ENCODE data around the gene ACO2. TPM values are rescaled to one million over a fixed set of nuclear protein-coding genes. Genes with fewer than 3 reads are reported as not detected.

ACO2 gene
- total and polyA plus RNA-seq, 2 of the 8 experiments (the other 6 are each of a cell fraction or from before 2014, with no cell fraction given) = 52.8 to 75.4 TPM

DNA sequence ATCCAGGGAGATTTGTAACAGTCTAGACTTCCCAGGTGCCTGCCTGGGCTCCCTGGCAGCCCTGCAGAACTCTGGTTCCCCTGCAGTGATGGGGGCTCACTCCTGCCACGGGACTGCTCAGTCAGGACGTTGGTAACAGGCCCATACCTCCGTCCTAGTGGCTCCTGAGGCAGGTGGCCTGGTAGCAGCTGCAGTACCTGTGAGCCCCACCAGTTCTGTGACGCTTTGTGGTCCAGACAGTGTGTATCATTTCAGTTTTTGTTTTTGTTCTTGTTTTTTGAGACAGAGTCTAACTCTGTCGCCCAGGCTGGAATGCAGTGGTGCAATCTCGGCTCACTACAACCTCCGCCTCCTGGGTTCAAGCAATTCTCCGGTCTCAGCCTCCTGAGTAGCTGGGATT lies 47.5 kb downstream of the ACO2 start:
- H3K4me3 ChIP-seq (ENCODE audit: extremely low read depth in 1 of 4, insufficient read depth in 2 of 4, low read depth in 3 of 4, low read length in 4 of 4) = no peak overlapping the region
- no peaks in the 10 kb centered on the region for H3K23me2 ChIP-seq (ENCODE audit: low read depth, low read length)
- H2AFZ ChIP-seq (ENCODE audit: low read length) = no peak overlapping the region
- FAIRE-seq (no peak), DNase-seq (ENCODE audit: low read depth in 1 of 2, low spot score in 2 of 2) (no peak)
- CTCF ChIA-PET (ENCODE audit: partially characterized antibody) = interaction anchor here (1.2 to 13.5 kb wide), 27 partner anchors 8 to 231 kb away, joined by 3 to 269 read pairs (median 9); partner anchors contain the start of genes ACO2, PHF5A, RANGAP1 and TOB2
- H4K91ac ChIP-seq (replicated peaks; ENCODE audit: insufficient read length, low read length) = no peak overlapping the region
- H2BK12ac ChIP-seq (ENCODE audit: low read depth, low read length) = no peak overlapping the region
- peaks cover 4% of the 10 kb centered on the region; the same call in 1 of the 2 replicates for H3K79me1 ChIP-seq (ENCODE audit: low read depth, low read length)
- no peak overlapping the region for H4K5ac ChIP-seq (ENCODE audit: insufficient read length, low read depth, low read length)
- H4K20me1 ChIP-seq (replicated peaks in 1 of 2; ENCODE audit: control insufficient read depth in 1 of 2, insufficient read depth in 2 of 2, low read length in 2 of 2) = peaks cover 2 to 3% of the 10 kb centered on the region in 2 experiments
- no peak overlapping the region for H2BK15ac ChIP-seq (ENCODE audit: low read length)
- no peak overlapping the region for H2BK120ac ChIP-seq (replicated peaks; ENCODE audit: low read depth, low read length)
- peaks cover 0 to 21% (median 6%) of the 10 kb centered on the region in 4 experiments; a peak in 5 of 8 replicates for H3K36me3 ChIP-seq (ENCODE audit: control insufficient read depth in 2 of 4, insufficient read depth in 4 of 4, low read length in 3 of 4)
- no peak overlapping the region for H3K4me2 ChIP-seq (ENCODE audit: insufficient read depth in 1 of 2, low read depth in 2 of 2, low read length in 2 of 2)
- H3K27me3 ChIP-seq (replicated peaks in 1 of 4; ENCODE audit: control insufficient read depth in 3 of 4, extremely low read depth in 1 of 4, insufficient read depth in 3 of 4, low read length in 3 of 4) = no peaks in the 10 kb centered on the region
- H2BK20ac ChIP-seq (ENCODE audit: low read length) = no peak overlapping the region
- H3K14ac ChIP-seq (ENCODE audit: insufficient read length) = no peak overlapping the region
- POLR2A ChIA-PET (ENCODE audit: partially characterized antibody) = interaction anchor here (0.6 to 3.3 kb wide), 9 partner anchors 27 to 237 kb away, joined by 3 to 34 read pairs (median 5); partner anchors contain the start of genes ACO2, PHF5A, PMM1 and POLR3H
- no peak overlapping the region for H3K56ac ChIP-seq (replicated peaks; ENCODE audit: insufficient read length, low read depth, low read length)
- no peak overlapping the region for H2AK5ac ChIP-seq (ENCODE audit: low read depth, low read length)
- H3K18ac ChIP-seq (ENCODE audit: extremely low read depth, low read length) = no peak overlapping the region
- no peak overlapping the region for H3K23ac ChIP-seq (ENCODE audit: insufficient read length)
- H3K4me1 ChIP-seq (replicated peaks in 1 of 4; ENCODE audit: control insufficient read depth in 3 of 4, insufficient read depth in 4 of 4, low read length in 3 of 4) = peaks cover 4 to 16% (median 14%) of the 10 kb centered on the region in 4 experiments
- no peak overlapping the region for H2BK5ac ChIP-seq (ENCODE audit: low read depth, low read length)
- WGBS, 2 experiments (ENCODE audit: extremely low coverage in 1 of 2, insufficient coverage in 1 of 2, insufficient read length in 1 of 2, insufficient replicate concordance in 2 of 2, low coverage in 1 of 2, low lambda C conversion rate in 2 of 2, missing lambda C conversion rate in 1 of 2) = 90% methylated on average over 8 of the region's 8 CpGs; no CpG with 5 or more reads in 1 of the 2 experiments
- H3K27ac ChIP-seq (ENCODE audit: low read depth, low read length) = no peak overlapping the region
- no peak overlapping the region for H3K4ac ChIP-seq (replicated peaks; ENCODE audit: insufficient read length, low read depth, low read length)
- H4K8ac ChIP-seq (ENCODE audit: extremely low read depth, insufficient read depth, low read length) = no peak overlapping the region
- H3K79me2 ChIP-seq (ENCODE audit: control insufficient read depth in 1 of 2, insufficient read depth in 2 of 2, low read length in 2 of 2) = no peaks in the 10 kb centered on the region
- H3K9me3 ChIP-seq (ENCODE audit: insufficient read depth in 2 of 2, low read depth in 1 of 2, low read length in 1 of 2) = no peaks in the 10 kb centered on the region
- no peak overlapping the region for H3K9ac ChIP-seq (replicated peaks in 1 of 4; ENCODE audit: extremely low read depth in 1 of 4, low read depth in 3 of 4, low read length in 3 of 4)
- TF ChIP-seq TBP (IDR thresholded peaks at IDR 0.05; ENCODE audit: low read depth, low read length) = no peak
- no peak for TF ChIP-seq RFX5 (IDR thresholded peaks at IDR 0.05; ENCODE audit: borderline replicate concordance, low read depth, low read length)
- TF ChIP-seq CREB1 (IDR thresholded peaks at IDR 0.05) = no peak
- TF ChIP-seq KDM4A (IDR thresholded peaks at IDR 0.05; ENCODE audit: low read depth, low read length, severe bottlenecking) = no peak
- no peak for TF ChIP-seq TAF1 (IDR thresholded peaks at IDR 0.05; ENCODE audit: low read depth, low read length)
- TF ChIP-seq MAFK (IDR thresholded peaks at IDR 0.05; ENCODE audit: low read depth, low read length) = no peak
- TF ChIP-seq SP2 (IDR thresholded peaks at IDR 0.05; ENCODE audit: low read length) = no peak
- TF ChIP-seq, protein P1, sequence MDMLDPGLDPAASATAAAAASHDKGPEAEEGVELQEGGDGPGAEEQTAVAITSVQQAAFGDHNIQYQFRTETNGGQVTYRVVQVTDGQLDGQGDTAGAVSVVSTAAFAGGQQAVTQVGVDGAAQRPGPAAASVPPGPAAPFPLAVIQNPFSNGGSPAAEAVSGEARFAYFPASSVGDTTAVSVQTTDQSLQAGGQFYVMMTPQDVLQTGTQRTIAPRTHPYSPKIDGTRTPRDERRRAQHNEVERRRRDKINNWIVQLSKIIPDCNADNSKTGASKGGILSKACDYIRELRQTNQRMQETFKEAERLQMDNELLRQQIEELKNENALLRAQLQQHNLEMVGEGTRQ (IDR thresholded peaks at IDR 0.05; ENCODE audit: low read length) = no peak
- no peak for TF ChIP-seq SP4 (IDR thresholded peaks at IDR 0.05; ENCODE audit: low read length)
- no peak for TF ChIP-seq HDAC6 (IDR thresholded peaks at IDR 0.05; ENCODE audit: low read depth, low read length)
- TF ChIP-seq POU5F1 (IDR thresholded peaks at IDR 0.05; ENCODE audit: low read depth, low read length) = no peak
- no peak for TF ChIP-seq BCL11A (IDR thresholded peaks at IDR 0.05; ENCODE audit: low read depth in 2 of 2, low read length in 2 of 2)
- TF ChIP-seq RNF2 (IDR thresholded peaks at IDR 0.05; ENCODE audit: borderline replicate concordance, low read depth, low read length, missing control alignments, poor library complexity, severe bottlenecking) = no peak

All from H1 (cell line).